ENCODE results near the gene LAIR1.
"Not testable (repeated sequence)": the region's sequence is repeated elsewhere in the genome, so short reads cannot be mapped to it uniquely, and the experiment has no call there.

LAIR1 gene

GRCh38 chr19:54380897-54381296, 16.2 kb upstream of the LAIR1 start:
- H3K4me3 ChIP-seq (ENCODE audit: low read length in 2 of 2) = no peak overlapping the region
- H3K9me3 ChIP-seq (ENCODE audit: control insufficient read depth in 2 of 2, low read length in 2 of 2) = peaks cover 0 to 2% of the 10 kb centered on the region in 2 donors
- peak overlapping the region in 1 of 2 donors; percentile 9 for H3K27ac ChIP-seq (ENCODE audit: low read depth in 2 of 2, low read length in 2 of 2)
- H3K36me3 ChIP-seq (ENCODE audit: control insufficient read depth in 2 of 2, insufficient read depth in 2 of 2, low read length in 2 of 2) = no peaks in the 10 kb centered on the region
- H3K4me1 ChIP-seq (ENCODE audit: control insufficient read depth in 2 of 2, insufficient read depth in 2 of 2, low read length in 2 of 2) = peaks cover 0 to 2% of the 10 kb centered on the region in 2 donors
- H3K27me3 ChIP-seq (ENCODE audit: control insufficient read depth in 2 of 2, insufficient read depth in 2 of 2, low read length in 2 of 2) = no peaks in the 10 kb centered on the region
- H3K9ac ChIP-seq (ENCODE audit: low read depth in 1 of 2, low read length in 2 of 2) = no peak overlapping the region

GRCh38 chr19:54379187-54379678, 14.5 kb upstream of the LAIR1 start:
- Histone ChIP-seq H3K9me3 (ENCODE audit: control insufficient read depth in 2 of 2, low read length in 2 of 2) (peaks cover 0 to 2% of the 10 kb centered on the region in 2 donors), H3K4me1 (ENCODE audit: control insufficient read depth in 2 of 2, insufficient read depth in 2 of 2, low read length in 2 of 2) (peaks cover 0 to 2% of the 10 kb centered on the region in 2 donors), H3K27ac (ENCODE audit: low read depth in 2 of 2, low read length in 2 of 2) (peak overlapping the region; percentile 2 to 23), H3K9ac (ENCODE audit: low read depth in 1 of 2, low read length in 2 of 2) (no peak overlapping the region), H3K4me3 (ENCODE audit: low read length in 2 of 2) (no peak overlapping the region), H3K36me3 (ENCODE audit: control insufficient read depth in 2 of 2, insufficient read depth in 2 of 2, low read length in 2 of 2) (no peaks in the 10 kb centered on the region), H3K27me3 (ENCODE audit: control insufficient read depth in 2 of 2, insufficient read depth in 2 of 2, low read length in 2 of 2) (no peaks in the 10 kb centered on the region)

- H3K9me3 ChIP-seq (ENCODE audit: control insufficient read depth in 2 of 2, low read length in 2 of 2) = peaks cover 0 to 2% of the 10 kb centered on the region in 2 donors
- peak overlapping the region in 1 of 2 donors; percentile 52 for H3K27ac ChIP-seq (ENCODE audit: low read depth in 2 of 2, low read length in 2 of 2)
- H3K4me1 ChIP-seq (ENCODE audit: control insufficient read depth in 2 of 2, insufficient read depth in 2 of 2, low read length in 2 of 2) = peaks cover 0 to 2% of the 10 kb centered on the region in 2 donors
Observed at GRCh38 chr19:54376610-54377285, 12.0 kb upstream of the LAIR1 start.

GRCh38 chr19:54375181-54375938, 10.6 kb upstream of the LAIR1 start:
- peak overlapping the region; percentile 47 to 74 for H3K27ac ChIP-seq (ENCODE audit: low read depth in 2 of 2, low read length in 2 of 2)
- H3K9ac ChIP-seq (ENCODE audit: low read depth in 1 of 2, low read length in 2 of 2) = peak overlapping the region in 1 of 2 donors; percentile 24
- H3K4me1 ChIP-seq (ENCODE audit: control insufficient read depth in 2 of 2, insufficient read depth in 2 of 2, low read length in 2 of 2); H3K9me3 ChIP-seq (ENCODE audit: control insufficient read depth in 2 of 2, low read length in 2 of 2); H3K36me3 ChIP-seq (ENCODE audit: control insufficient read depth in 2 of 2, insufficient read depth in 2 of 2, low read length in 2 of 2); H3K27me3 ChIP-seq (ENCODE audit: control insufficient read depth in 2 of 2, insufficient read depth in 2 of 2, low read length in 2 of 2): not testable (repeated sequence)
- peak overlapping the region; percentile 3 to 54 for H3K4me3 ChIP-seq (ENCODE audit: low read length in 2 of 2)

More at GRCh38 chr19:54376610-54377285, 12.0 kb upstream of the LAIR1 start:
- Histone ChIP-seq H3K36me3 (ENCODE audit: control insufficient read depth in 2 of 2, insufficient read depth in 2 of 2, low read length in 2 of 2) (no peaks in the 10 kb centered on the region), H3K9ac (ENCODE audit: low read depth in 1 of 2, low read length in 2 of 2) (no peak overlapping the region), H3K27me3 (ENCODE audit: control insufficient read depth in 2 of 2, insufficient read depth in 2 of 2, low read length in 2 of 2) (no peaks in the 10 kb centered on the region), H3K4me3 (ENCODE audit: low read length in 2 of 2) (peak overlapping the region in 1 of 2 donors; percentile 7)

GRCh38 chr19:54373781-54374631, 9.3 kb upstream of the LAIR1 start:
- Histone ChIP-seq H3K27ac (ENCODE audit: low read depth in 2 of 2, low read length in 2 of 2) (peak overlapping the region; percentile 48 to 61), H3K4me3 (ENCODE audit: low read length in 2 of 2) (peak overlapping the region in 1 of 2 donors; percentile 13), H3K36me3 (ENCODE audit: control insufficient read depth in 2 of 2, insufficient read depth in 2 of 2, low read length in 2 of 2) (no peaks in the 10 kb centered on the region), H3K9me3 (ENCODE audit: control insufficient read depth in 2 of 2, low read length in 2 of 2) (no peaks in the 10 kb centered on the region), H3K4me1 (ENCODE audit: control insufficient read depth in 2 of 2, insufficient read depth in 2 of 2, low read length in 2 of 2) (no peaks in the 10 kb centered on the region), H3K9ac (ENCODE audit: low read depth in 1 of 2, low read length in 2 of 2) (no peak overlapping the region), H3K27me3 (ENCODE audit: control insufficient read depth in 2 of 2, insufficient read depth in 2 of 2, low read length in 2 of 2) (no peaks in the 10 kb centered on the region)

GRCh38 chr19:54371453-54371852, 6.7 kb upstream of the LAIR1 start:
- H3K4me3 ChIP-seq (ENCODE audit: low read length in 2 of 2); H3K4me1 ChIP-seq (ENCODE audit: control insufficient read depth in 2 of 2, insufficient read depth in 2 of 2, low read length in 2 of 2); H3K9ac ChIP-seq (ENCODE audit: low read depth in 1 of 2, low read length in 2 of 2); H3K9me3 ChIP-seq (ENCODE audit: control insufficient read depth in 2 of 2, low read length in 2 of 2); H3K27ac ChIP-seq (ENCODE audit: low read depth in 2 of 2, low read length in 2 of 2); H3K36me3 ChIP-seq (ENCODE audit: control insufficient read depth in 2 of 2, insufficient read depth in 2 of 2, low read length in 2 of 2); H3K27me3 ChIP-seq (ENCODE audit: control insufficient read depth in 2 of 2, insufficient read depth in 2 of 2, low read length in 2 of 2): not testable (repeated sequence)

- not testable (repeated sequence) for H3K9me3 ChIP-seq (ENCODE audit: control insufficient read depth in 2 of 2, low read length in 2 of 2); H3K27ac ChIP-seq (ENCODE audit: low read depth in 2 of 2, low read length in 2 of 2); H3K4me1 ChIP-seq (ENCODE audit: control insufficient read depth in 2 of 2, insufficient read depth in 2 of 2, low read length in 2 of 2); H3K36me3 ChIP-seq (ENCODE audit: control insufficient read depth in 2 of 2, insufficient read depth in 2 of 2, low read length in 2 of 2); H3K27me3 ChIP-seq (ENCODE audit: control insufficient read depth in 2 of 2, insufficient read depth in 2 of 2, low read length in 2 of 2); H3K9ac ChIP-seq (ENCODE audit: low read depth in 1 of 2, low read length in 2 of 2)
- peak overlapping the region in 1 of 2 donors; percentile 37 for H3K4me3 ChIP-seq (ENCODE audit: low read length in 2 of 2)
Observed at GRCh38 chr19:54370434-54370796, 5.7 kb upstream of the LAIR1 start.

GRCh38 chr19:54369688-54370433, 5.1 kb upstream of the LAIR1 start:
- not testable (repeated sequence) for H3K27me3 ChIP-seq (ENCODE audit: control insufficient read depth in 2 of 2, insufficient read depth in 2 of 2, low read length in 2 of 2); H3K9me3 ChIP-seq (ENCODE audit: control insufficient read depth in 2 of 2, low read length in 2 of 2); H3K9ac ChIP-seq (ENCODE audit: low read depth in 1 of 2, low read length in 2 of 2); H3K4me1 ChIP-seq (ENCODE audit: control insufficient read depth in 2 of 2, insufficient read depth in 2 of 2, low read length in 2 of 2); H3K36me3 ChIP-seq (ENCODE audit: control insufficient read depth in 2 of 2, insufficient read depth in 2 of 2, low read length in 2 of 2)
- H3K4me3 ChIP-seq (ENCODE audit: low read length in 2 of 2) = peak overlapping the region in 1 of 2 donors; percentile 46
- H3K27ac ChIP-seq (ENCODE audit: low read depth in 2 of 2, low read length in 2 of 2) = peak overlapping the region in 1 of 2 donors; percentile 4

GRCh38 chr19:54369082-54369687, 4.5 kb upstream of the LAIR1 start:
- Histone ChIP-seq H3K27me3 (ENCODE audit: control insufficient read depth in 2 of 2, insufficient read depth in 2 of 2, low read length in 2 of 2) (no peaks in the 10 kb centered on the region), H3K4me1 (ENCODE audit: control insufficient read depth in 2 of 2, insufficient read depth in 2 of 2, low read length in 2 of 2) (no peaks in the 10 kb centered on the region), H3K36me3 (ENCODE audit: control insufficient read depth in 2 of 2, insufficient read depth in 2 of 2, low read length in 2 of 2) (no peaks in the 10 kb centered on the region), H3K9me3 (ENCODE audit: control insufficient read depth in 2 of 2, low read length in 2 of 2) (no peaks in the 10 kb centered on the region), H3K9ac (ENCODE audit: low read depth in 1 of 2, low read length in 2 of 2) (no peak overlapping the region), H3K4me3 (ENCODE audit: low read length in 2 of 2) (peak overlapping the region; percentile 22 to 46), H3K27ac (ENCODE audit: low read depth in 2 of 2, low read length in 2 of 2) (peak overlapping the region; percentile 4 to 54)

All from mucosa of rectum (tissue), 2 donors.